HG03066 (cell line): ENCODE measurements around the gene PGM1.
A peak's percentile ranks its signal among the peaks of the same experiment; 100 is the strongest.

Experiments
- ATAC-seq: cut with Tn5 transposase; IDR thresholded peaks from one replicate; pipeline ENCODE4 v1.9.1; 2021; ENCODE audit warnings: low read depth; ENCODE audit not compliant: unreplicated experiment

PGM1 gene

DNA sequence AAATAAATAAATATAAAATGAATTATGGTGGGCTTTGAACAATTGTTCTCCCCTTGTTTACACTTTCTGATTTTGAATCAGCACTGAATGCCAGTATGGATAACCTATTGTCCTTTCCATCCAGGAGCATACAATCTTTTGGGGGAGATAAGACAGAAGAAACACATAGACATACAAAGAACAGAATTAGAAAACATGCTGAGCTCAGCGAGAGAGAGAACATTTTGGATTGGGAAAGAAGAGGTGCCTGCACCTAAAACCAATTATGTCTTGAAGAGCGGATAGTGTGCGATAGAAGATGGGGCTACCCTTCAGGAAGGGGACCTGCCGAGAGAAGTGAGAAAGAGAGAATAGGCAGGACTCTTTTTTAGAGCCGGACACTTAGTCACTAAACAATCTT, 6.6 kb downstream of the PGM1 start:
- ATAC-seq, result no peak

DNA sequence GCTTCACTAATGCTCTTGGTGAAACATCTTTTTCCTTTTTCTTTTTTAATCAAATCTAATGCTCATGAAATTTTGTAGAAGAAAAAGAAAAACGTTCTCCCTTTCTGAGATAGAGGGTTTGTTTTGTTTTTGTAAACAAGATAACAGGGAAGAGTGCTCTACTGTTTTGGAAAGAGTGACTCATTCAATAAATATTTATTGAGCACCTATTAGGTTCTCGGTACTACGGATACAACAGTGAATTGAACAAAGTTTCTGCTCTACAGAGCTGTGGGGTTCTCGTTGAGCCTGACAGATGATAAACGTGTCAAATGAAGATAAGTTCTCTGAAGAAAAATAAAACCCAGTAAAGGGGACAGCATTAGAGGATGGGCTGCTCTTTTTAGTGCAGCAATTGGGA, 7.0 kb downstream of the PGM1 start:
- ATAC-seq, result no peak

DNA sequence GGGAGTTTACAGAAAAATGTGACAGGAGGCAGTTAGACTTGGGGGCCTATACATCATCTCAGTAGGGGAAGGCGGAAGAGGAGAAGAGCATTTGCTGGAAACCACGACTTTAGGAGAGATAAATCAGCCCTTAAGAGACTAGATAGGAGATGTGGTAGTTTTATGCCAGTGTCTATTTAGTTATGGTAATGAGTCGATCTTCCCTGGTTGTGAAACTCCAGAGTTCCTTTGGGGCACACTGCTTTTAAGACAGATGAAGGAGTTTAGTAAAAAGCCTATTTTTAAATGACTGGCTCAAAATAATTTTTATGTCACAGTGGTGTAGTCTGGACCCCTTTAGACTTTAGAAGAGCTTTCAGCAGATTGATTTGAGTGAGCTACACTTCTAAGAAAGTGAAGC, 7.8 kb downstream of the PGM1 start:
- no peak for ATAC-seq

DNA sequence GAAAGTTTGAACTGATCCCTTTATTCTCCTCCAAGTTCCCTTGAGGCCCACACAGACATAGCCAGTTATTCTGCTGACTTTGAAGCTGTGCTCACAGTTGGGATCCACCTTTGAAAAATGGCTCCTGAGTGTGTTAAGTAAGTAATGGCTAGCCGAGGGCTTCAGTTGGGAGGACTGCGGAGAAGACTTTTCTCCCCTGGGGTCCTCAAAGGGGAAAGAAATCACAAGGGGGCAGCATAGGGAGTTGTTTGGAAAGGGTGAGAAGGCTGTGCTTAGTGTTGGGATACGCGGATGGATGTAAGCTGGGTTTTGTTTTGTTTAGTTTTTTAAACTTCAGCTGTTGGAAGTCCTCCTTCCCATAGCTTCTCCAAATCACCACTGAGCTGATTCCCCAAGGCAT, 8.3 kb downstream of the PGM1 start:
- no peak for ATAC-seq

DNA sequence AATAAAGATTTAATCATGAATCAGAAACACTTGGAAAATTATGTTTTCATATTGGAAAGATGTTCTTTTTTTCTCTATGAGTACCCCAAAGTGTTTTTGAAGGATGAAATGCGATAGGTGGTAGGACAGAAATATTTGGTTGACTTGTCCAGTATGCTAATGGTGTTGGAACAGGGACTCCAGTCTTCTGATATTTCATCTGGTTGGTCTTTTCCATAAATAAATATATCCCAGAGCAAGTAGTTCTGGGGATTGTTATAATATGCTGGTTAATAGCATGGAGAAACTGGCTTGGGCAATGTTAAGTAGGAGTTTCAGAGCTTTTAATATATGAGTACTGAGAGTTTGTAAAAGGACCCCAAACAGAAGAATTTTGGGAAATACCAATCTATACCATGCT, 8.7 kb downstream of the PGM1 start:
- ATAC-seq, result no peak

DNA sequence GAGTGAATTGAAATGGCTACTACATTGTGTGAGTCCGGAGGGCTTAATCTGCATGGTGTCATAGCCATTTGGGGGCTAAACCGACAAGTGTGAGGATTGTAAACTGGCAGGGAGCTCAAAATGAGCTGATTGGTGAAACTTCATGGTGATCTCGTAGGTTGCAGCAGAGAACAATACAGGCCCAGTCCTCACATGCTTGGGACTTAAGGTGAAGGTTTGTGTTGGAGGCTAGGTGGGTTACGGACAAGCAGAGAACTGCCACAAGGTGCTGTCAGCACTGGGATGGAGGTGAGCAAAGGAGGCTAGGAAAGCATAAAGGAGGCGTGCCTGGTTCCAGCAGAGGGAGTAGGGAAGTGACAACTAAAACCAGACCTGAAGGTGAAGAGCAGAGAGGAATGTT, 9.4 kb downstream of the PGM1 start:
- ATAC-seq, result no peak

DNA sequence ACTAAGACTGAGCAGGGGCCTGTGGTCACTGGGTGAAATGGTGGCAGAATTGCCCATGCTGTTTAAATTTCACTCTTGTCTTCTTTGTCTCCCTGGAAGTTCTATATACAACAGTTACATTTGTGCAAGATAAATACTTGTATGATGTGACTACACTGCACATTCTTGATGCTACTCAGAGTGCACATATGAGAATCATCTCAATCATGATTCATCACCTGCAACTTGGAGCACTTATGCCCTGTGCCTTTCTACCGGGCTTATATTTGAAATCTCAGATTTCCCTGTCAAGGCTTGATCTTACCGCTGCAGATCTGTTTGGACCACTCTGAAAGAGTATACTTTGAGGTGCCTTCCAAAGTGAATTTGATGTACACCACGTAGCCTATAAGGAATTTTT, 10.6 kb downstream of the PGM1 start:
- ATAC-seq, result no peak

DNA sequence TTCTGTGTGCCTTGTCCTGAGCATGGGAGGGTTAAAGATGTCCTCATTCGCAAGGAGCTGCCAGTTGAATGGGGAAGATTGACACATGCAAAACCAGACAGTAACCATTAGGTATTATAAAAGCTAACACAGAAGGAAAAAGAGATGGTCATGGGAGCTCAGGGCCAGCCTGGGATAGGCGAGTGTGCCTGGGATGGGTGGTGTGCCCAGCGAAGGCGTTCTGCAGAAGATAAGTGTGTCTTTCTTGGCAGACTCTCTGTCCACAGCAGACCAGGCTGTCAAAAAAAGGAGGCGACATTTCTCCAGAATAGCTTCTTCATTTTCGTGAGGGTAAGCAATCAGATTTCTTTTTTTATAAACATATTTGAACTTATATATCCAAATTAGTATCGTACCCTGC, 14.1 kb downstream of the PGM1 start:
- ATAC-seq, result no peak

DNA sequence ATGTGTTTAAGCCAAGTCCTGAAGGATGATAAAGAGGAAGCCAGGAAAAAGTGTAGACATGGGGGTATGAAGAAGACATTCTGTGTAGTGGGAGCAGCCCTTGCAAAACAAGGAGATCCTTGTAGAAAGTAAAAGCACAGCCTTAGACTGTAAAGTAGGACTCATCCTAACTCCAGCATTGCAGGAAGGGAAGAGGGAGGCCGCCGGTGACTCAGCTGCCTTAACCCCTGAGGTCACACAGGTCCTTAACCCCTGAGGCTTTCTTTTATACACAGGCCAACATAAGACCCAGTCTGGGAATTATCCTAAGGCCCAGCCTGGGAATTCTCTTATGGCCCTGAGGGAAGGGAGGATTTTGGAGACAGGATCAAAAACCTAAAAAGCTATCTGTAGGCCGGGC, 18.0 kb downstream of the PGM1 start:
- ATAC-seq, result no peak

DNA sequence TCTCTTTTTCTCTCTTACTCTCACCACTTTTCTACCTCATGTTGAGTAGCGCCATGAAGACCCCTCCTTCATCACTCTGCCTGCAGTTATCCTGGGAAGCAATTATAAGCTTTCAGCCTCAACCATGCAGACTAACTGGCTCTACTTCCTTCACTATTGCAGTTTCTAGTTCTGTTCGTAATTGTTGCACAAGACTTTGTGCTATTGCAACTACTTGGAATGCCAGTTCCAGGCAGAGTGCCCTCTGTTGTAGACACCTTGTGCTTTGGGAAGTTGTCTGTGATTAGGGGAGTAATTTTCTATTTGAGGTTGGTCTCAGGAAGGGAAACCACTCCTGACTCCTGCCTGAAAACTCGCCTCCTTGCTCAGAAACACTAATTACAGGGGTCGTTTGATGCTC, 19.4 kb downstream of the PGM1 start:
- ATAC-seq, result no peak

DNA sequence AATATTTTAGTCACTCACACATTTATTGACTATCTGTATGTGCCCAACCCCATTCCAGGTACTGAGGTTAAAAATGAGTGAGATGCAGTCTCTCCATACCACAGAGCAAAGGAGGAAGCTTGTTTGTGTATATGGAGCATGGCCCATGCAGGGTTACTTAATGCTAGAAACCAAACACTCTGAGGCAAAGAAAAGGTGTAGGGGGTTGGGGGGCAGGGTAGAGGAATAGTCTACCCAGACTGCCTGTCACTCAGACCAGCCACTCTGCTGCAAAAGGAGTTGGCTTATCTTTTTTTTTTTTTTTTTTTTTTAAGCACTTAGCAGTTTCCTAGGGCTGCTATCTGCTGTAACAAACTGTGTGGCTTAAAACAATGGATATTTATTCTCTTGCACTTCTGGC, 19.8 kb downstream of the PGM1 start:
- ATAC-seq, result no peak

DNA sequence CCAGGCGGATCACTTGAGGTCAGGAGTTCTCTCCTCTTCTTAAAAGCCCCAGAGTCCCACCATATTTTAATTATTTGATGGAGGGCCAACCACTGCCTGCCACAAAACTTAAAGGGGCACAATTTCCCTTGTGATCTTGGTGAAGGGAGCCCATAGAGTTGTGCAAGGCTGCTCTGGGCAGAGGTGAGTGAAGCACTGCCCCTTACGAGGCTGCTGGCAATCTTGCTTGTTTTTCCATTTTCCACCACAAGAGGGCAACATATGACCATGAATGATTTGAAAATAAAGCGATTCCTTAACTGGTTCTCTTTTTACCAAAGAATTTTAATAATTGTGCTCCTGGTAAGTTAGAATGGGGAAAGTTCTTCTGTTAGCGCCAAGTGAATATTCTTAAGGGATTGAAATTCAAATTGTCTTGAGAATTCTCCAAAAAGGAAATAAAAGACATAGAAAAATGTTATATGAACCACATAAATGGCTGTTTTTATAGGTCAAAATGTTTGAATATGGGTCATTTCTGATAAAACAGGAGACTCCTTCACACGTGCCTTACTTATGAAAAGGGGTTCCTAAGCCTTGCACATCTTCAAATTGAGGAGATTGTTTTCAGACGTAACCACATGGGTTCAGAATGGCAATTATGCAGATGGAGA, 22.7 kb downstream of the PGM1 start:
- ATAC-seq, result no peak

DNA sequence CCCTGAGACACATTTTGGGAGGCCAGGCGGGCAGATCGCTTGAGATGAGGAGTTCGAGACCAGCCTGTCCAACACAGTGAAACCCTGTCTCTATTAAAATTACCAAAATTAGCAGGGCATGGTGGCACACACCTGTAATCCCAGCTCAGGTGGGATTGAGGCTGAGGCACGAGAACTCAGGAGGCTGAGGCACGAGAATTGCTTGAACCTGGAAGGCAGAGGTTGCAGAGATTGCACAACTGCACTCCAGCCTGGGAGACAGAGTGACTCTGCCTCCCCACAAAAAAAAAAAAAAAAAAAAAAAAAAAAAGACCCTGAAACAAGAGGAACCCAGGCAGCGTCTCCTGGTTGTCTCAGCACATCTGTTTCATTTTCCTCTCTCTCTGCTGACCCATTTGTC, 24.2 kb downstream of the PGM1 start:
- ATAC-seq, result no peak

DNA sequence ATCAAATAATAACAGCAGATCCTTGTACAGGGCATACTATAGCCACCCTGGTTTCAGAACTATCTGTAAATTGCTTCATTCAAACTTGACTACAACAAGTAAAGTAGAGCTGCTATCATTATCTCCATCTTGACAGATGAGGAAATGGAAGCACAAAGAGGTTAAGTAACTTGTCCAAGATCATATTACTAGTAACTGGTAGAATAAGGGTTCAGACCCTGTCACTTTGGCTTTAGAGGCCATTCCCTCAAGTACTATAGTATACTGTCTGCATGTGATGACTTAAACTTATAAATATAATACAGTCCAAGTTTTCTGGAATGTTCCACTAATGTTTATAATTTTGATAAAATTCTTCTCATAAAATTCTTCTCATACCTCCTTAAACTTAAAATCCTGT, 24.8 kb downstream of the PGM1 start:
- no peak for ATAC-seq

DNA sequence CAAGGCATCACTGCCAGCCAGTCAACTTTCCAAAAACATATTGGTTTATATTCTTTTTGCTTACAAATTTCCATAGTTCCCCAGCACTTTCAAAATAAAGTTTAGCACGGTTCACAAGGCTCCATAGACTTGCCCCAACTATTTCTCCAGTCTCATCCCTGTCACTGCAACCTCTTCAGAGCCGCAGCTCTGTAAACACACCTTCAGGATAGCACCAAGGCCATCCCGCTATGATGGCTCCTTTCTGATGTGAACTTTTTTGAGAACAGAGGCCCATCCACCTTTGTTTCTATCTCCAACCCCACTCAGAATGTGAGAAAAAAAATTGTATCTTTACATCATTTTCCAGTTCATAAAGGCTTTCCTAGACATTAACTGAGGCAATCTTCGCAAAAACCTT, 26.3 kb downstream of the PGM1 start:
- no peak for ATAC-seq

DNA sequence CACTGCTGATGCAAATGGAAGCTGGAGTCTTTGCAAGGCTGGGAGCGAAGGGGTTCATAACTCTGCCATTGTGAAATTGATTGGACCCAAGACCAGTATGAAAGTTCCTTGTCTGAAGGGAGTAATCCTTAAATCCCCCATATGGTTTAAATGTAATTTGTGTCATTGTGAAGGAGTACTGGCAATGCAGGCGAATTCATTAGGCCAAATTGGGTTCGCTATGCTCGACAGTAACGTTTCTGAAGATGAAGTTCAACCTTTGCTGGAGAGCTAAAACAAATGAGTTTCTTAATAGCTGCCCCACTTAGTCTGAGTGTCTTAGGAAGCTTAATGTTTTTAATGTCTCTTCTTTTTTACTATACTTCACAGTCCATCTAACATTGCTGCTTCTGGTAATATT, 27.5 kb downstream of the PGM1 start:
- no peak for ATAC-seq

DNA sequence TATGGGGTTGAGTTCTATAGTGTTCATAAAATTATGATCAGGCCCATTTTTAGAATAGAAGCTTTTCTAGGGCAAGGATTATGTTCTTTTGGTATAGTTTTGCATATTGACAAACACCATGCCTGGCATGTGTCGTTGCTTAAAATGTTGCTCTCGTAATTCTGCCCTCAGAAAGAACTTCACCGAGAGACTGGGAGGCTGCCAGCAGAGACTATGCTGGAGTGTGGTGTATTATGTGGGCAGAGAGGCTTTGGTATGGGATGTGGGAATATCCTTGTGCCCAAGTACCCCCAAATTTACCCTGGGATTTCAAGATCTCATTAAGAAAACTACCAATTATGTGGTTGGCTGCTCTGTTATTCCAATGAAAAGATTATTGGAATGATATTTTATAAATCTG, 27.9 kb downstream of the PGM1 start:
- ATAC-seq, result no peak

DNA sequence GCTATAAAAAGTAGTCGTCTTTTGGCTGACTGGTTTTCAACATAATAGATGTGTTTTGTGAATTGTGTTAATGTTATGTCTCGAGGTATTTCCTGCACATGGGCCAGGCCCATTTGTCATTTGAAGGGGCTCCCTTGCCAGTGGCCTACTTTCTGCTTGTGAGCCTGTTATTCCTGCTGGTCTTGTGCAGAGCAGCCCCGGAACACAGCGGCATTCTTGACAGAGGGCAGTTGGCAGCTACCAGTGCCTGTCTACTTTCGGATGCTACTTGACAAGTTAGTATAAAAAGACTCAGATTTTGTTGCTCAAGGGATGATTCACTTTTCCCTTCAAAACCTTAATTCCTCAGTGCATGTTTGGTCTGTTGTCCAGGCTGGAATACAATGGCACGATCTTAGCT, 28.5 kb downstream of the PGM1 start:
- ATAC-seq, result no peak

DNA sequence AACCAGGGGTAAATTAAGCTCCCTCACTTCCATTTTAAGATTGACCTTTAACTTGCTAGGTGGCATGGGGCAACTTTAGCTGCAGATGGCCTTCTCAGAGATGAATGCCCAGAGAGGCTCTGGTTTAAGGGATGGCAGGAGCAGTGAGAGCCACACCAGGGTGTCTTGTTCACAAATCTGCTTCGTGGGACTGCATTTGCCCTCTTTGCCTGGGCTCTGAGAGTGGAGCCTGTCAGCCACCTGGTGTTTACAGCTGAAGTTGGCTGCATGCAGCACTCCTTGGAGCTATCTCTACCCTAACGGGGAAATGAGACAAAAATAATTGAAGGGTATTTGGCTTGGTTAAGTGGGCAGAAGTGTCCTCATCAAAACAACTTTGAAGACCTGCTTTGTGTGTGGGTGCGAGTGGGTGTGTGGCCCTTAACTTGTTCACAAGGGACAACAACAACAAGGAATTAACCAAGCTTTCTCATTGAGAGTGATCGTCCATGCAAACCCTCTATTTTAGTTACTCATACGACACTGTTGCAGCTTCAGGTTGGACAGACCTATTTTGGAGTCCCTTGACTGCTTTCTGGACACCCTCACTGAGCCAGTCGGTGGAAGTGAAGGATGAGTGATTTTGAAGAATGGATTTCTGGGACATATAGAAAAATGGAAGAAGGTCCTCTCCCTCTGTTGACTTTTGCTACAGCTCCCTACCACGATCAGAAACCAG, 29.8 kb downstream of the PGM1 start:
- ATAC-seq, result peak; percentile 64

DNA sequence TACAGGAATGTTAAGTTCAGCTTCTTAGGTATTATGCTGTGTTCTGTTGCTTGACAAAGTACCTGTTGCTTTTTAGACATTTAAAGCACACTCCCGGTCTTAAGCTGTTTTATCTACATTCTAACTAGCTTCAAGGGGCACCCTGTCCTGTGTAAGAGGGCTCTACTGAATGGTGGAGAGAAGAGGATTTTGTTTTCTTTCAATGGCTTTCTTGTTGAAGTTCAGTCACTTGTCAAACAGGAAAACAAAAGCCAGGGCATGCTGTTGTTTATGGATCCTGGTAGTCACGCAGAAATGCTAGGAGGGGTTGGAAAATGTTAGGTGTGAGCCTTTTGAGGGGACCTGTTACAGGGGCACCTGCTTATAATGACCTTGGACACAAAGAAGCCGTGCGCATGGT, 30.7 kb downstream of the PGM1 start:
- ATAC-seq, result no peak

DNA sequence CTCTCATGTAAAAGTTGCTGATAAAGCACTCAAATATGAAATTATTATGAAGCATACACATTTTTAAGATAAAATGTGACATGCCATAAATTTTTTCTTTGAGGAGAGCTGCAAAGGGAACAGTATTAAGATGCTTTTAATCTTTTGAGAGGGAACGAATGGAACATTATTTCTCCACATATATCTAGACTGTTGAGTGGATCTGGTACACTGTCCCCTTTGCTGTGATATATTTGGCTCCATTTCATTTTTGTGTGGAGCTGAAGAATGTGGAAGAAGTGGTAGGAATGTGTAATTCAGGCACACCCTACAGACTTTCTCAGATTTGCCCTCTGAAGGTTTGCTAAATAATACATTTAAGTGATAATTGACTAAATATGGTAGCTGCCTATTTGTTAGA, 31.7 kb downstream of the PGM1 start:
- ATAC-seq, result no peak

DNA sequence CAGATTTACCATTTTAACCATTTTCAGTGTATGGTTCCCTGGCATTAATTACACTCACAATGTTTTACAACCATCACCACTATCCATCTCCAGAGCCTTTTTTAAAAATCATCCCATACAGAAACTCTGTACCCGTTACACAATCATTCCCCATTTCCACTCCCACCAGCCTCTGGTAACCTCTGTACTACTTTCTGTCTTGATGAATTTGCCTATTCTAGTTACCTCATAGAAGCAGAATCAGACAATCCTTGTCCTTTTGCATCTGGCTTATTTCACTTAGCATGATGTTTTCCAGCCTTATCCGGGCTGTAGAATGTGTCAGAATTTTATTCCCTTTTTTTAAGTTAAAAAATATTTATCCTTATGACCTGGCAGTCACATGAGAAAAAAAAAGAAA, 33.0 kb downstream of the PGM1 start:
- no peak for ATAC-seq

DNA sequence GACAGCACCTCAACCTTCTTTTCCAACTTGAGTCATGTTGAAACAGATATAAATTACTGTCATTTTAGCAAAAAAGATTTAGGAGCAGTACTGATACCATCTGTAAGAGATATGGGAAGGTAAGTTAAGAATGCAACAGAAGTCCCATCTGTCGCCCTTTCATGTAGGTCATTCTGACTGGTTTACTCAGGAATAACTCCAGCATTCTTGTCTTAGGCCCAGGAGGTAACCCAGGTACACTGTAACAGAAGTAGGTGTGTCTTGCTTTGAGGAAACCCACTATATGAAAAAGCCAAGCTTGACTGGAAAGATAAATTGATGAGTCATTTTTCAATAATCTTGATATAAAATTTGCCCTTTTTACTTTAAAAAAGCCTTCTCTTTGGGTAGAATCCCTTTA, 35.4 kb downstream of the PGM1 start:
- ATAC-seq, result no peak
